CD14-positive monocyte (primary cell): ENCODE measurements around the gene HMCN2. TPM values are rescaled to one million over a fixed set of nuclear protein-coding genes. Genes with fewer than 3 reads are reported as not detected.

Source experiments
- DNase-seq, 3 donors: peaks; one replicate each; pipeline ENCODE4 v3.0.0-alpha.2; 2011 to 2022
- H2AFZ ChIP-seq: 2 replicates; pipeline ENCODE4 v1.6.0; 2012; ENCODE audit warnings: mild to moderate bottlenecking, low read depth, low read length, inconsistent platforms; ENCODE audit not compliant: insufficient read depth, poor library complexity, severe bottlenecking
- H3K27ac ChIP-seq, 2 donors: 1 replicate in 1 of 2; 2 replicates in 1 of 2; pipeline ENCODE4 v1.5.1; 2012 to 2013; ENCODE audit warnings: low read length in 2 of 2, control low read depth in 1 of 2, inconsistent platforms in 1 of 2, low read depth in 1 of 2, mild to moderate bottlenecking in 1 of 2
- H3K27me3 ChIP-seq, 2 donors: one replicate each; pipeline versions ENCODE4 v1.6.0 to v1.6.1; 2011 to 2013; ENCODE audit warnings: low read length in 2 of 2; ENCODE audit not compliant: control insufficient read depth in 2 of 2, insufficient read depth in 2 of 2
- H3K36me3 ChIP-seq, 2 donors: replicated peaks in 1 of 2; 1 replicate in 1 of 2; 2 replicates in 1 of 2; pipeline versions ENCODE4 v1.5.1 to v1.6.1; 2012 to 2013; ENCODE audit warnings: low read length in 2 of 2, control low read depth in 1 of 2, inconsistent platforms in 1 of 2, mild to moderate bottlenecking in 1 of 2; ENCODE audit not compliant: insufficient read depth in 2 of 2, control insufficient read depth in 1 of 2
- H3K4me1 ChIP-seq, 2 donors: 1 replicate in 1 of 2; 2 replicates in 1 of 2; pipeline versions ENCODE4 v1.5.1 to v1.6.1; 2012 to 2013; ENCODE audit warnings: low read length in 2 of 2, control low read depth in 1 of 2, inconsistent platforms in 1 of 2, mild to moderate bottlenecking in 1 of 2, moderate library complexity in 1 of 2; ENCODE audit not compliant: insufficient read depth in 2 of 2, control insufficient read depth in 1 of 2
- H3K4me2 ChIP-seq: replicated peaks from 2 replicates; pipeline ENCODE3; 2012; ENCODE audit warnings: low read length, moderate library complexity, mild to moderate bottlenecking; ENCODE audit not compliant: poor library complexity, severe bottlenecking; ENCODE audit errors: extremely low read depth
- H3K4me3 ChIP-seq, 3 experiments: fragments of 200-600 bp in 1 of 3; sonication (generic) in 1 of 3; replicated peaks in 1 of 3; 1 replicate in 2 of 3; 2 replicates in 1 of 3; pipeline ENCODE4 v1.5.1; 2011 to 2013; ENCODE audit warnings: low read length in 3 of 3, mild to moderate bottlenecking in 3 of 3, control low read depth in 2 of 3, low read depth in 2 of 3, inconsistent platforms in 1 of 3, moderate library complexity in 1 of 3
- H3K79me2 ChIP-seq: 2 replicates; pipeline ENCODE4 v1.6.0; 2012; ENCODE audit warnings: mild to moderate bottlenecking, control low read depth, inconsistent platforms, low read length, moderate library complexity; ENCODE audit not compliant: insufficient read depth
- H3K9ac ChIP-seq: 2 replicates; pipeline ENCODE4 v1.6.0; 2017; ENCODE audit warnings: low read length, mild to moderate bottlenecking; ENCODE audit not compliant: insufficient read depth, poor library complexity, severe bottlenecking
- H3K9me3 ChIP-seq, 2 donors: replicated peaks in 1 of 2; 1 replicate in 1 of 2; 2 replicates in 1 of 2; pipeline versions ENCODE4 v1.5.1 to v1.6.1; 2012 to 2013; ENCODE audit warnings: low read length in 2 of 2, control low read depth in 1 of 2; ENCODE audit not compliant: control insufficient read depth in 1 of 2, insufficient read depth in 1 of 2
- H4K20me1 ChIP-seq: 2 replicates; pipeline ENCODE4 v1.6.0; 2012; ENCODE audit warnings: mild to moderate bottlenecking, low read length, control low read depth, moderate library complexity; ENCODE audit not compliant: insufficient read depth
- H3K27ac Mint-ChIP-seq, 7 donors: one replicate each; pipeline ENCODE4 v1.8.0; 2020; ENCODE audit warnings: mild to moderate bottlenecking in 7 of 7, mixed read lengths in 7 of 7, moderate library complexity in 6 of 7, inconsistent platforms in 2 of 7
- H3K27me3 Mint-ChIP-seq, 3 donors: one replicate each; pipeline ENCODE4 v1.8.0; 2021 to 2022; ENCODE audit warnings: low read depth in 3 of 3, mild to moderate bottlenecking in 3 of 3, mixed read lengths in 3 of 3, moderate library complexity in 3 of 3, inconsistent platforms in 1 of 3
- H3K36me3 Mint-ChIP-seq, 2 donors: one replicate each; pipeline ENCODE4 v1.8.0; 2020; ENCODE audit warnings: mixed read lengths in 2 of 2, inconsistent platforms in 1 of 2, mild to moderate bottlenecking in 1 of 2
- H3K4me1 Mint-ChIP-seq: one replicate; pipeline ENCODE4 v1.8.0; 2020; ENCODE audit warnings: mild to moderate bottlenecking, mixed read lengths
- H3K4me3 Mint-ChIP-seq, 2 donors: one replicate each; pipeline ENCODE4 v1.8.0; 2020; ENCODE audit warnings: mild to moderate bottlenecking in 2 of 2, mixed read lengths in 2 of 2, moderate library complexity in 1 of 2
- H3K9me3 Mint-ChIP-seq, 7 donors: one replicate each; pipeline ENCODE4 v1.8.0; 2020 to 2022; ENCODE audit warnings: mixed read lengths in 7 of 7, mild to moderate bottlenecking in 6 of 7, moderate library complexity in 6 of 7, inconsistent platforms in 2 of 7
- CTCF ChIP-seq: fragments of 200-600 bp; IDR thresholded peaks from one replicate; pipeline ENCODE4 v1.8.0; 2022; ENCODE audit warnings: antibody characterized with exemption, mild to moderate bottlenecking
- WGBS: methylation state at CpG from one replicate; pipeline ENCODE4 v1.1.5; 2013; ENCODE audit warnings: missing lambda C conversion rate; ENCODE audit not compliant: insufficient coverage; 5-methylcytosine and 5-hydroxymethylcytosine counted together
- intact Hi-C, 2 donors: fragments of 100-400 bp; cut with micrococcal nuclease; formaldehyde crosslinking; loops; one replicate each; pipeline versions ENCODE4 v1.15.0 to v1.15.1; 2023
- polyA plus RNA-seq, 3 donors: library from polyadenylated mRNA; depleted of rRNA in 1 of 3; unstranded in 2 of 3; stranded (reverse) in 1 of 3; fragments of 300-500 nt in 2 of 3; fragments of >200 nt in 1 of 3; fragmentation: Illumina TruSeq in 2 of 3; gene quantifications; 1 replicate in 2 of 3; 2 replicates in 1 of 3; pipeline ENCODE4 v1.2.3, GENCODE V29; 2012 to 2021

The HMCN2 gene
- polyA plus RNA-seq, 3 donors: not detected

DNA sequence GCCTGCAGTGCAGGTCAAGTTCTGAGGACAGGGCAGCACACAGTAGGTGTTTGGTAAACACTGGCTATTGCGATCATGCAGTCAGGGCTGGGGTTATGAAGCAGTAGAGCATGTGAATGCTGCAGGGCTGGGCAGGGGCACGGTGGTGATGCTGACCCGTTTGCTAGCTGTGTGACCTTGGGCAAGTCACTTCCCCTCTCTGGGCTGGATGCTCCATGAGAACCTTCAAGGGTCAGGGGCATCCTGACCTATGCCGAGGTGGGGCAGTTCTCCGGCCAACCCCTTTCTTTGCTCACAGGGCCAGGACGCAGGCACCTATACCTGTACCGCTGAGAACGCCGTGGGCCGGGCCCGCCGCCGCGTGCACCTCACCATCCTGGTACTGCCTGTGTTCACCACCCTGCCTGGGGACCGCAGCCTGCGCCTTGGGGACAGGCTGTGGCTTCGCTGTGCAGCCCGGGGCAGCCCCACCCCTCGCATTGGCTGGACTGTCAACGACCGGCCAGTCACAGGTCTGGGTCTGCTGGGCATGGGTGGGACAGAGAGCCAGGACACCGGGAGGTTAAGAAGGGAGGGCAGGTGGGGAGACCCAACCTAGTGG, 140.2 kb downstream of the HMCN2 start:
- intact Hi-C loops: no loop called here
- TF ChIP-seq CTCF: no peak
- Histone ChIP-seq H2AFZ (no peak overlapping the region), H3K4me3 (no peak overlapping the region), H3K9ac (no peak overlapping the region), H3K27me3 (no peaks in the 10 kb centered on the region), H3K27ac (no peak overlapping the region), H3K36me3 (no peaks in the 10 kb centered on the region), H4K20me1 (no peaks in the 10 kb centered on the region), H3K79me2 (no peaks in the 10 kb centered on the region), H3K4me1 (no peaks in the 10 kb centered on the region), H3K9me3 (no peaks in the 10 kb centered on the region), H3K4me2 (no peak overlapping the region)
- DNase-seq: no peak
- Mint-ChIP-seq H3K4me3 (no peak overlapping the region), H3K36me3 (no peaks in the 10 kb centered on the region), H3K27ac (no peak overlapping the region), H3K4me1 (no peaks in the 10 kb centered on the region), H3K27me3 (peaks cover 2 to 7% (median 3%) of the 10 kb centered on the region in 3 donors), H3K9me3 (no peaks in the 10 kb centered on the region)
- WGBS: 97% methylated on average over 21 of the region's 22 CpGs

DNA sequence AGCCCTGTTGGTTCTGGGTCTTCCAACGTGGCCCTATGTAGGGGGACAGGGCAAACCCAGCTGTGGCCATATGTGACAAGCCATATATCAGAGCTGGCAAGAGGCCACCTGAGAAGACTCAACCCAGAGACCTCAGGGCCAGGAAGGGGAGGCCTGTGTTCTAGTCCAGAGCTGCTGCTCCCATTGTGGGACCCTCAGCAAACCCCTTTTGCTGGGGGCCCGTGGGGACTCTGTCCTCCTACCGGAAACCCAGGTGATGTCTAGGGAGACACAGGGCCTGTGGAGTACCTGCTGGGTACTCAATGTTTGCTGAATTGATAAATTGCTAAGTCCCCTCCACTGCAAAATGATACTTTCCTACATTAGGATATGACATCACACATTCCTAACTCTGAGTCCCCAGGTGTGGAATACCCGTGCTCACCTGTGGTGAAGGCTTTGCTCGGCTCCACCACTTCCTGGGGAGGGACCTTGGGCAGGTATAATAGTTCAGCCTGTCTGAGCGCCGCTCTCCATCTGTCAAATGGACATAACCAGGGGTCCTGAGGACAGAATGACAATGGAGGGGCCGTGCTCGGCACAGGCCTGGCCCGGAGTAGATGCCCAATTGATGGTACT, 140.8 kb downstream of the HMCN2 start:
- Histone ChIP-seq H3K27ac (no peak overlapping the region), H3K4me2 (no peak overlapping the region), H4K20me1 (no peaks in the 10 kb centered on the region), H3K79me2 (no peaks in the 10 kb centered on the region), H2AFZ (no peak overlapping the region), H3K9ac (no peak overlapping the region), H3K36me3 (no peaks in the 10 kb centered on the region), H3K4me1 (no peaks in the 10 kb centered on the region), H3K4me3 (no peak overlapping the region), H3K9me3 (no peaks in the 10 kb centered on the region), H3K27me3 (no peaks in the 10 kb centered on the region)
- Mint-ChIP-seq H3K27me3 (peaks cover 2 to 5% (median 3%) of the 10 kb centered on the region in 3 donors), H3K4me1 (no peaks in the 10 kb centered on the region), H3K4me3 (no peak overlapping the region), H3K36me3 (no peaks in the 10 kb centered on the region), H3K9me3 (no peaks in the 10 kb centered on the region), H3K27ac (no peak overlapping the region)
- intact Hi-C loops: no loop called here
- no peak for TF ChIP-seq CTCF
- 88% methylated on average over 7 of the region's 10 CpGs for WGBS
- DNase-seq: no peak
